ENCODE results near the gene CDK10.
"Not testable (repeated sequence)": the region's sequence is repeated elsewhere in the genome, so short reads cannot be mapped to it uniquely, and the experiment has no call there.

CDK10 gene

GRCh38 chr16:89668790-89669158 is 17.7 kb upstream of the CDK10 start:
- DNase-seq, result no peak

GRCh38 chr16:89669755-89670154 is 16.7 kb upstream of the CDK10 start:
- no peak for DNase-seq

GRCh38 chr16:89670496-89671431 is 15.7 kb upstream of the CDK10 start:
- DNase-seq, result no peak

- not testable (repeated sequence) for DNase-seq
Measured at GRCh38 chr16:89671565-89671964, 14.9 kb upstream of the CDK10 start.

- DNase-seq, result no peak
Measured at GRCh38 chr16:89672177-89672941, 14.1 kb upstream of the CDK10 start.

GRCh38 chr16:89678258-89678657 is 8.2 kb upstream of the CDK10 start:
- DNase-seq, result no peak

GRCh38 chr16:89685916-89686315 is 573 bp upstream of the CDK10 start:
- DNase-seq, result no peak

GRCh38 chr16:89687092-89687940 is 827 bp downstream of the CDK10 start:
- DNase-seq, result no peak

GRCh38 chr16:89688395-89688794 is 1.9 kb downstream of the CDK10 start:
- DNase-seq, result no peak

GRCh38 chr16:89689142-89689541 is 2.7 kb downstream of the CDK10 start:
- DNase-seq, result no peak

GRCh38 chr16:89689621-89690020 is 3.1 kb downstream of the CDK10 start:
- DNase-seq, result not testable (repeated sequence)

- no peak for DNase-seq
Measured at GRCh38 chr16:89690392-89690901, 4.0 kb downstream of the CDK10 start.

- DNase-seq, result no peak
Measured at GRCh38 chr16:89691231-89691985, 4.9 kb downstream of the CDK10 start.

- no peak for DNase-seq
Measured at GRCh38 chr16:89691986-89692569, 5.6 kb downstream of the CDK10 start.

- DNase-seq, result no peak
Measured at GRCh38 chr16:89693289-89693731, 6.8 kb downstream of the CDK10 start.

GRCh38 chr16:89693931-89694783 is 7.7 kb downstream of the CDK10 start:
- DNase-seq, result no peak

- DNase-seq, result not testable (repeated sequence)
Measured at GRCh38 chr16:89694784-89695085, 8.2 kb downstream of the CDK10 start.

- no peak for DNase-seq
Measured at GRCh38 chr16:89695086-89695874, 8.8 kb downstream of the CDK10 start.

GRCh38 chr16:89695875-89696669 is 9.6 kb downstream of the CDK10 start:
- no peak for DNase-seq
